GM12891 (cell line): Measurements from ENCODE around the gene MYL11.
A peak's percentile ranks its signal among the peaks of the same experiment; 100 is the strongest.
"Not testable (repeated sequence)": the region's sequence is repeated elsewhere in the genome, so short reads cannot be mapped to it uniquely, and the experiment has no call there.

Experiments
- DNase-seq: peaks from one replicate; pipeline ENCODE4 v3.0.0; 2011; ENCODE audit warnings: low spot score; ENCODE audit not compliant: insufficient read length
- FAIRE-seq: peaks from 2 replicates; lab custom pipeline; 2011; peaks lifted over from hg19 to GRCh38; lab: Jason Lieb, UNC
- PAX5 ChIP-seq: IDR thresholded peaks from 2 replicates; pipeline ENCODE4 v1.6.1; 2011; ENCODE audit warnings: low read length, moderate library complexity, mild to moderate bottlenecking; ENCODE audit not compliant: insufficient read depth, severe bottlenecking
- POLR2A ChIP-seq: IDR thresholded peaks from 2 replicates; pipeline ENCODE4 v1.6.1; 2011; ENCODE audit warnings: low read depth, low read length, control low read depth
- POLR2AphosphoS5 ChIP-seq: IDR thresholded peaks from 2 replicates; pipeline ENCODE4 v1.6.1; 2011; ENCODE audit warnings: low read depth, low read length, control low read depth
- POU2F2 ChIP-seq: IDR thresholded peaks from 2 replicates; pipeline ENCODE4 v1.6.1; 2011; ENCODE audit warnings: low read depth, mild to moderate bottlenecking, control low read depth, low read length, moderate library complexity
- SPI1 ChIP-seq: IDR thresholded peaks from 2 replicates; pipeline ENCODE4 v1.6.1; 2011; ENCODE audit warnings: low read depth, low read length, control low read depth
- TAF1 ChIP-seq: IDR thresholded peaks from 2 replicates; pipeline ENCODE4 v1.6.1; 2011; ENCODE audit warnings: low read depth, low read length, control low read depth

MYL11 gene

GRCh38 chr16:30395155-30395991 is 20.8 kb downstream of the MYL11 start, which contains the start of gene ZNF48:
TSS of gene ZNF48 (plus strand) at chr16:30395420. CDS start at chr16:30395795, 375 bp downstream.
- peak; percentile 83 for DNase-seq
- TF ChIP-seq POU2F2 (no peak), POLR2AphosphoS5 (no peak), PAX5 (peak; percentile 26), TAF1 (no peak), POLR2A (no peak), SPI1 (peak; percentile 11; the same call in 1 of the 2 replicates)
- FAIRE-seq, result peak; percentile 82

- TF ChIP-seq TAF1, result no peak
- no peak for DNase-seq
- FAIRE-seq, result no peak
Observed at GRCh38 chr16:30395992-30396585, 21.5 kb downstream of the MYL11 start.

- not testable (repeated sequence) for DNase-seq, FAIRE-seq
Observed at GRCh38 chr16:30396627-30397026, 22.0 kb downstream of the MYL11 start.

GRCh38 chr16:30397056-30397455 is 22.5 kb downstream of the MYL11 start:
- FAIRE-seq (no peak), DNase-seq (no peak)
- TF ChIP-seq POU2F2 (no peak), POLR2AphosphoS5 (no peak), PAX5 (no peak), SPI1 (no peak), POLR2A (no peak), TAF1 (no peak)

GRCh38 chr16:30397776-30398660 is 23.4 kb downstream of the MYL11 start:
- TF ChIP-seq PAX5 (no peak), POLR2A (no peak), POLR2AphosphoS5 (no peak), POU2F2 (no peak)
- no peak for FAIRE-seq
- DNase-seq, result no peak

GRCh38 chr16:30398661-30399434 is 24.2 kb downstream of the MYL11 start:
- TF ChIP-seq SPI1 (no peak), POLR2AphosphoS5 (no peak), PAX5 (no peak), TAF1 (no peak), POLR2A (no peak), POU2F2 (no peak)

GRCh38 chr16:30399435-30400186 is 25.0 kb downstream of the MYL11 start:
- TF ChIP-seq POU2F2, result no peak
- TF ChIP-seq POLR2AphosphoS5, result no peak
- no peak for TF ChIP-seq TAF1
- no peak for TF ChIP-seq SPI1
- no peak for TF ChIP-seq POLR2A
- no peak for TF ChIP-seq PAX5
- DNase-seq (no peak), FAIRE-seq (peak; percentile 48)

More at GRCh38 chr16:30398661-30399434, 24.2 kb downstream of the MYL11 start:
- DNase-seq (no peak), FAIRE-seq (no peak)

GRCh38 chr16:30401768-30402425 is 27.3 kb downstream of the MYL11 start:
- DNase-seq (no peak), FAIRE-seq (no peak)
- TF ChIP-seq POLR2A, result no peak

- no peak for FAIRE-seq
- no peak for DNase-seq
- TF ChIP-seq TAF1 (no peak), POU2F2 (no peak), PAX5 (no peak), SPI1 (no peak), POLR2A (no peak), POLR2AphosphoS5 (no peak)
Observed at GRCh38 chr16:30406795-30407101, 32.1 kb downstream of the MYL11 start.
